Vagina (tissue), 2 donors: Measurements from ENCODE around the gene SOHLH1.

Experiments used
- CTCF ChIP-seq, 3 experiments: fragments of 450-650 bp in 2 of 3; fragments of 200-600 bp in 1 of 3; sonication (generic) in 1 of 3; IDR thresholded peaks; one replicate each; pipeline ENCODE4 v1.5.1; 2017 to 2019; ENCODE audit warnings: antibody characterized with exemption in 3 of 3, mild to moderate bottlenecking in 2 of 3, moderate library complexity in 2 of 3
- POLR2A ChIP-seq, 2 donors: fragments of 450-650 bp; IDR thresholded peaks; one replicate each; pipeline ENCODE4 v1.6.1; 2017; ENCODE audit warnings: antibody characterized with exemption in 2 of 2, mild to moderate bottlenecking in 2 of 2, moderate library complexity in 2 of 2
- POLR2AphosphoS5 ChIP-seq, 2 donors: sonication (generic); formaldehyde crosslinking; IDR thresholded peaks; one replicate each; pipeline ENCODE4 v1.9.0; 2017; ENCODE audit warnings: antibody characterized with exemption in 2 of 2, mild to moderate bottlenecking in 2 of 2, low read depth in 1 of 2; ENCODE audit not compliant: insufficient read depth in 1 of 2

- TF ChIP-seq POLR2A (IDR thresholded peaks at IDR 0.05) (no peak), CTCF (IDR thresholded peaks at IDR 0.05) (no peak), POLR2AphosphoS5 (IDR thresholded peaks at IDR 0.05; ENCODE audit: insufficient read depth in 1 of 2, low read depth in 1 of 2) (no peak)
These were observed 2.1 kb downstream of the SOHLH1 start for GRCh38 chr9:135697226-135697625.
